ENCODE data around the gene PCDH9.

GRCh38 chr13:66974174-66974573 is 256.0 kb downstream of the PCDH9 start:
- TF ChIP-seq CTCF (conservative IDR thresholded peaks at IDR 0.05 in 1 of 2, IDR thresholded peaks at IDR 0.05 in 1 of 2; ENCODE audit: extremely low read depth in 1 of 2, insufficient read depth in 1 of 2, low read depth in 1 of 2, low read length in 2 of 2), result no peak
- no peak for TF ChIP-seq EZH2 (IDR thresholded peaks at IDR 0.05; ENCODE audit: borderline replicate concordance, low read length)

All from mammary epithelial cell (primary cell).